GM18511 (cell line): Measurements from ENCODE around the gene DNAJC2.

Experiments
- ATAC-seq: cut with Tn5 transposase; IDR thresholded peaks from one replicate; pipeline ENCODE4 v1.9.1; 2021; ENCODE audit warnings: mild to moderate bottlenecking, moderate library complexity; ENCODE audit not compliant: unreplicated experiment

Gene DNAJC2

GRCh38 chr7:103344453-103345149, at the start of gene DNAJC2:
Gene DNAJC2, minus strand, starts transcription at chr7:103344767. Its CDS starts 145 bp downstream, at chr7:103344622.
- peak; percentile 77 for ATAC-seq

- ATAC-seq, result no peak
Measured at GRCh38 chr7:103391976-103392375, 47.4 kb upstream of the DNAJC2 start.

GRCh38 chr7:103391150-103391549, 46.6 kb upstream of the DNAJC2 start:
- ATAC-seq, result no peak

- ATAC-seq, result no peak
Measured at GRCh38 chr7:103389263-103389662, 44.7 kb upstream of the DNAJC2 start.

GRCh38 chr7:103388469-103389140, 44.0 kb upstream of the DNAJC2 start:
- no peak for ATAC-seq

GRCh38 chr7:103387242-103387641, 42.7 kb upstream of the DNAJC2 start:
- no peak for ATAC-seq

GRCh38 chr7:103382032-103382402, 37.5 kb upstream of the DNAJC2 start:
- no peak for ATAC-seq

GRCh38 chr7:103381280-103382031, 36.9 kb upstream of the DNAJC2 start:
- no peak for ATAC-seq

- ATAC-seq, result no peak
Measured at GRCh38 chr7:103380395-103381191, 36.0 kb upstream of the DNAJC2 start.

GRCh38 chr7:103379270-103379975, 34.9 kb upstream of the DNAJC2 start:
- ATAC-seq, result no peak

GRCh38 chr7:103373866-103374643, 29.5 kb upstream of the DNAJC2 start:
- ATAC-seq, result no peak

- no peak for ATAC-seq
Measured at GRCh38 chr7:103369432-103369831, 24.9 kb upstream of the DNAJC2 start.

- ATAC-seq, result no peak
Measured at GRCh38 chr7:103349805-103350204, 5.2 kb upstream of the DNAJC2 start.

GRCh38 chr7:103348959-103349358, 4.4 kb upstream of the DNAJC2 start:
- no peak for ATAC-seq

GRCh38 chr7:103348452-103348851, 3.9 kb upstream of the DNAJC2 start:
- ATAC-seq, result no peak

- ATAC-seq, result peak; percentile 77
Measured at GRCh38 chr7:103347507-103348267, 3.1 kb upstream of the DNAJC2 start, which contains the start of gene PSMC2. Gene PSMC2, plus strand, starts transcription at chr7:103347643. Its CDS starts 69 bp downstream, at chr7:103347712.

- ATAC-seq, result no peak
Measured at GRCh38 chr7:103346396-103346795, 1.8 kb upstream of the DNAJC2 start.

GRCh38 chr7:103343758-103344452, 662 bp downstream of the DNAJC2 start:
- ATAC-seq, result peak; percentile 18
